H1 (cell line): ENCODE measurements around the gene KSR2. TPM values are rescaled to one million over a fixed set of nuclear protein-coding genes. Genes with fewer than 3 reads are reported as not detected.

Experiments used
- CTCF ChIA-PET: fragments of 300-600 bp; sonication (Branson Sonifier 250); formaldehyde crosslinking; loops from one replicate; lab custom pipeline; 2021; ENCODE audit not compliant: partially characterized antibody; lab: Charles Lee
- POLR2A ChIA-PET: fragments of 300-600 bp; sonication (Branson Sonifier 250); formaldehyde crosslinking; loops from one replicate; lab custom pipeline; 2021; ENCODE audit warnings: inconsistent platforms; ENCODE audit not compliant: partially characterized antibody; lab: Charles Lee
- DNase-seq, 2 experiments: peaks; one replicate each; pipeline versions ENCODE4 v3.0.0 to v3.0.0-alpha.2; 2010 to 2022; ENCODE audit warnings: low spot score in 2 of 2, low read depth in 1 of 2, mixed read lengths in 1 of 2
- FAIRE-seq: peaks from 2 replicates; lab custom pipeline; 2011; peaks lifted over from hg19 to GRCh38; lab: Jason Lieb, UNC
- H2AFZ ChIP-seq: 2 replicates; pipeline ENCODE4 v1.8.1; 2012; ENCODE audit warnings: low read length, inconsistent platforms
- H2AK5ac ChIP-seq: 2 replicates; pipeline ENCODE4 v1.6.1; 2013; ENCODE audit warnings: low read depth, low read length
- H2BK120ac ChIP-seq: replicated peaks from 2 replicates; pipeline ENCODE3; 2013; ENCODE audit warnings: low read depth, low read length, inconsistent platforms
- H2BK12ac ChIP-seq: 2 replicates; pipeline ENCODE4 v1.6.1; 2013; ENCODE audit warnings: low read depth, low read length
- H2BK15ac ChIP-seq: 2 replicates; pipeline ENCODE4 v1.6.1; 2013; ENCODE audit warnings: low read length
- H2BK20ac ChIP-seq: 2 replicates; pipeline ENCODE4 v1.6.1; 2013; ENCODE audit warnings: low read length
- H2BK5ac ChIP-seq: 2 replicates; pipeline ENCODE4 v1.6.1; 2013; ENCODE audit warnings: low read depth, low read length
- H3K14ac ChIP-seq: 2 replicates; pipeline ENCODE4 v1.6.1; 2013; ENCODE audit warnings: inconsistent platforms; ENCODE audit not compliant: insufficient read length
- H3K18ac ChIP-seq: 2 replicates; pipeline ENCODE4 v1.6.1; 2013; ENCODE audit warnings: low read length; ENCODE audit errors: extremely low read depth
- H3K23ac ChIP-seq: 2 replicates; pipeline ENCODE4 v1.6.1; 2013; ENCODE audit warnings: inconsistent platforms; ENCODE audit not compliant: insufficient read length
- H3K23me2 ChIP-seq: 2 replicates; pipeline ENCODE4 v1.6.1; 2013; ENCODE audit warnings: low read depth, low read length
- H3K27ac ChIP-seq: 2 replicates; pipeline ENCODE4 v1.6.1; 2011; ENCODE audit warnings: low read depth, low read length, inconsistent platforms
- H3K27me3 ChIP-seq, 4 experiments: replicated peaks in 1 of 4; 1 replicate in 1 of 4; 2 replicates in 3 of 4; pipeline versions ENCODE4 v1.6.1 to v1.8.1; 2011 to 2013; ENCODE audit warnings: low read length in 3 of 4, mild to moderate bottlenecking in 3 of 4, inconsistent platforms in 2 of 4, mixed read lengths in 2 of 4, moderate library complexity in 1 of 4; ENCODE audit not compliant: control insufficient read depth in 3 of 4, insufficient read depth in 3 of 4; ENCODE audit errors: extremely low read depth in 1 of 4
- H3K36me3 ChIP-seq, 4 experiments: 2 replicates each; pipeline versions ENCODE4 v1.6.1 to v1.8.1; 2011 to 2013; ENCODE audit warnings: mild to moderate bottlenecking in 4 of 4, low read length in 3 of 4, moderate library complexity in 2 of 4, control low read depth in 1 of 4, inconsistent platforms in 1 of 4; ENCODE audit not compliant: insufficient read depth in 4 of 4, control insufficient read depth in 2 of 4
- H3K4ac ChIP-seq: replicated peaks from 2 replicates; pipeline ENCODE3; 2013; ENCODE audit warnings: low read length, low read depth, mixed read lengths, inconsistent platforms; ENCODE audit not compliant: insufficient read length
- H3K4me1 ChIP-seq, 4 experiments: replicated peaks in 1 of 4; 1 replicate in 1 of 4; 2 replicates in 3 of 4; pipeline versions ENCODE4 v1.6.1 to v1.8.1; 2011 to 2013; ENCODE audit warnings: low read length in 3 of 4, inconsistent platforms in 2 of 4, mixed read lengths in 1 of 4; ENCODE audit not compliant: insufficient read depth in 4 of 4, control insufficient read depth in 3 of 4
- H3K4me2 ChIP-seq, 2 experiments: 2 replicates each; pipeline versions ENCODE4 v1.6.1 to v1.8.1; 2011 to 2013; ENCODE audit warnings: low read depth in 2 of 2, low read length in 2 of 2, control low read depth in 1 of 2, inconsistent platforms in 1 of 2, mild to moderate bottlenecking in 1 of 2; ENCODE audit not compliant: insufficient read depth in 1 of 2
- H3K4me3 ChIP-seq, 4 experiments: fragments of 200-600, 300-600 bp in 1 of 4; sonication (generic), shearing (Covaris generic), sonication (Bioruptor Twin) in 1 of 4; 2 replicates each; pipeline versions ENCODE4 v1.5.1 to v1.8.1; 2011 to 2016; ENCODE audit warnings: low read length in 4 of 4, low read depth in 3 of 4, control low read depth in 2 of 4, inconsistent platforms in 2 of 4, mild to moderate bottlenecking in 2 of 4, mixed read lengths in 1 of 4, moderate library complexity in 1 of 4; ENCODE audit not compliant: insufficient read depth in 2 of 4; ENCODE audit errors: extremely low read depth in 1 of 4
- H3K56ac ChIP-seq: replicated peaks from 2 replicates; pipeline ENCODE3; 2013; ENCODE audit warnings: low read depth, mild to moderate bottlenecking, mixed read lengths, low read length, inconsistent platforms; ENCODE audit not compliant: insufficient read length
- H3K79me1 ChIP-seq: 2 replicates; pipeline ENCODE4 v1.6.1; 2013; ENCODE audit warnings: low read depth, low read length, control low read depth
- H3K79me2 ChIP-seq, 2 experiments: 2 replicates each; pipeline versions ENCODE4 v1.6.1 to v1.8.1; 2012 to 2013; ENCODE audit warnings: low read length in 2 of 2, mild to moderate bottlenecking in 2 of 2, inconsistent platforms in 1 of 2; ENCODE audit not compliant: insufficient read depth in 2 of 2, control insufficient read depth in 1 of 2
- H3K9ac ChIP-seq, 4 experiments: replicated peaks in 1 of 4; 1 replicate in 1 of 4; 2 replicates in 3 of 4; pipeline versions ENCODE4 v1.6.1 to v1.8.1; 2011 to 2013; ENCODE audit warnings: low read depth in 3 of 4, low read length in 3 of 4, control low read depth in 2 of 4, mild to moderate bottlenecking in 2 of 4, moderate library complexity in 2 of 4, inconsistent platforms in 1 of 4; ENCODE audit errors: extremely low read depth in 1 of 4
- H3K9me3 ChIP-seq, 2 experiments: 2 replicates each; pipeline versions ENCODE4 v1.6.1 to v1.8.1; 2012 to 2013; ENCODE audit warnings: mild to moderate bottlenecking in 2 of 2, moderate library complexity in 2 of 2, control low read depth in 1 of 2, inconsistent platforms in 1 of 2, low read depth in 1 of 2, low read length in 1 of 2, mixed read lengths in 1 of 2; ENCODE audit not compliant: insufficient read depth in 2 of 2
- H4K20me1 ChIP-seq, 2 experiments: replicated peaks in 1 of 2; 2 replicates each; pipeline versions ENCODE3 to v1.8.1; 2011 to 2013; ENCODE audit warnings: inconsistent platforms in 2 of 2, low read length in 2 of 2, mild to moderate bottlenecking in 1 of 2; ENCODE audit not compliant: insufficient read depth in 2 of 2, control insufficient read depth in 1 of 2
- H4K5ac ChIP-seq: 2 replicates; pipeline ENCODE4 v1.6.1; 2013; ENCODE audit warnings: low read length, low read depth, mixed read lengths, inconsistent platforms; ENCODE audit not compliant: insufficient read length
- H4K8ac ChIP-seq: 2 replicates; pipeline ENCODE4 v1.8.0; 2013; ENCODE audit warnings: mild to moderate bottlenecking, moderate library complexity, low read length, inconsistent platforms; ENCODE audit not compliant: insufficient read depth; ENCODE audit errors: extremely low read depth
- H4K91ac ChIP-seq: replicated peaks from 2 replicates; pipeline ENCODE3; 2013; ENCODE audit warnings: low read length, mixed read lengths, inconsistent platforms; ENCODE audit not compliant: insufficient read length
- BCL11A ChIP-seq, 2 experiments: IDR thresholded peaks; one replicate each; pipeline ENCODE4 v1.6.1; 2011; ENCODE audit warnings: low read depth in 2 of 2, low read length in 2 of 2, mild to moderate bottlenecking in 2 of 2
- MAFK ChIP-seq: IDR thresholded peaks from 2 replicates; pipeline ENCODE4 v1.6.1; 2012; ENCODE audit warnings: low read depth, mild to moderate bottlenecking, improper control_type of control experiment, low read length
- RBBP5 ChIP-seq: IDR thresholded peaks from 2 replicates; pipeline ENCODE4 v1.7.1; 2012; ENCODE audit warnings: low read depth, mild to moderate bottlenecking, inconsistent platforms, low read length, moderate library complexity, borderline replicate concordance
- RXRA ChIP-seq: IDR thresholded peaks from 2 replicates; pipeline ENCODE4 v1.6.1; 2011; ENCODE audit warnings: low read depth, mild to moderate bottlenecking, low read length, moderate library complexity; ENCODE audit not compliant: insufficient read depth
- WGBS, 2 experiments: shearing (Covaris generic) in 1 of 2; methylation state at CpG; one replicate each; pipeline versions ENCODE4 v1.1.6 to v1.1.7; 2013 to 2015; ENCODE audit warnings: low lambda C conversion rate in 2 of 2, mixed read lengths in 2 of 2, inconsistent platforms in 1 of 2, low coverage in 1 of 2, missing lambda C conversion rate in 1 of 2; ENCODE audit not compliant: insufficient replicate concordance in 2 of 2, insufficient coverage in 1 of 2, insufficient read length in 1 of 2; ENCODE audit errors: extremely low coverage in 1 of 2, missing lambda C conversion rate in 1 of 2; 5-methylcytosine and 5-hydroxymethylcytosine counted together
- polyA plus RNA-seq, 7 experiments: library from polyadenylated mRNA; depleted of rRNA in 3 of 7; stranded (reverse) in 5 of 7; unstranded in 2 of 7; fragments of >200 nt in 5 of 7; fragments of 200-250 nt in 2 of 7; gene quantifications; 1 replicate in 5 of 7; 2 replicates in 1 of 7; 4 replicates in 1 of 7; pipeline versions ENCODE4 v1.2.1 to v1.2.3, GENCODE V29; 2011 to 2013; ENCODE audit warnings: missing spikeins in 2 of 7, mixed read lengths in 2 of 7
- total RNA-seq: library from RNA; stranded (reverse); fragmentation: NEBNext Ultra II Directional; extraction: Animal tissue kit (Norgen Biotek cat#: 25700); gene quantifications from 2 replicates; pipeline ENCODE4 v1.2.1, GENCODE V29; 2021

Gene KSR2
- total and polyA plus RNA-seq, 2 of the 8 experiments (the other 6 are each of a cell fraction or from before 2014, with no cell fraction given): 0.74 to 2.2 TPM

DNA sequence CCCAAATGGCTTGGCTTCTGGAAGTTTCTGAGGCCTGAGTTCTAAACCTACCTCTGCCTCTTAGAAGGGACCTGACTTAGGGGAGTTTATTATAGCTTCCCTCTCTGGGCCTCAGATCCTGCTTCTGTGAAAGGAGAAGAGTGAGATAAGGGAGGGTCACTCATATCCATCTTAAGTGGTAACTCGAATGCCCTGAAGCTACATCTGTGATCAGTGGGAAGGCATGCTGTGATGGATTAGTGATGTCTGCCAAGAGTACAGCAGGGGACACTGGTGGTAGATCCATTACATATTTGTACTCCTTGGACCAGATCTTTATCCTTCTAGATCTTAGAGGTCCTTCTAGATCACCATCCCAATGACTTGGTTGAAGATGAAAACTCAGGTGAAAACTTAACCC, 509.6 kb downstream of the KSR2 start:
- Histone ChIP-seq H2BK120ac (no peak overlapping the region), H2AK5ac (no peak overlapping the region), H4K20me1 (no peaks in the 10 kb centered on the region), H3K36me3 (no peaks in the 10 kb centered on the region), H2BK15ac (no peak overlapping the region), H3K9me3 (no peaks in the 10 kb centered on the region), H2AFZ (no peak overlapping the region), H4K91ac (no peak overlapping the region), H3K79me1 (no peaks in the 10 kb centered on the region), H3K79me2 (no peaks in the 10 kb centered on the region), H3K4me1 (no peaks in the 10 kb centered on the region), H3K27ac (no peak overlapping the region), H3K56ac (no peak overlapping the region), H3K9ac (no peak overlapping the region), H3K27me3 (no peaks in the 10 kb centered on the region), H2BK20ac (no peak overlapping the region), H3K18ac (no peak overlapping the region), H3K23ac (no peak overlapping the region), H2BK12ac (no peak overlapping the region), H3K4me3 (no peak overlapping the region), H3K4ac (no peak overlapping the region), H4K8ac (no peak overlapping the region), H4K5ac (no peak overlapping the region), H3K23me2 (no peaks in the 10 kb centered on the region), H3K14ac (no peak overlapping the region), H3K4me2 (no peak overlapping the region), H2BK5ac (no peak overlapping the region)
- CTCF ChIA-PET: interaction anchor here (1.6 to 6.0 kb wide), 2 partner anchors 13 to 223 kb away, joined by 3 to 33 read pairs; no protein-coding TSS in a partner anchor
- POLR2A ChIA-PET: interaction anchor here (0.6 kb wide), 1 partner anchor 9 kb away, joined by 3 read pairs; no protein-coding TSS in a partner anchor
- 100% methylated on average over 1 of the region's 1 CpG; no CpG with 5 or more reads in 1 of the 2 experiments for WGBS, 2 experiments
- no peak for DNase-seq
- TF ChIP-seq RXRA: no peak
- no peak for TF ChIP-seq RBBP5
- TF ChIP-seq BCL11A (IDR thresholded peaks at IDR 0.05; ENCODE audit: low read depth in 2 of 2, low read length in 2 of 2): no peak
- TF ChIP-seq MAFK: no peak
- no peak for FAIRE-seq
